ENCODE measurements around the gene HSBP1L1.

The HSBP1L1 gene

GRCh38 chr18:79965119-79965902 is 868 bp downstream of the HSBP1L1 start (continued):
- TF ChIP-seq CTCF (tag by site-specific recombination; IDR thresholded peaks at IDR 0.05) (no peak), ZNF366 (tag by site-specific recombination; conservative IDR thresholded peaks at IDR 0.05) (peak; percentile 76), ZNF404 (tag by site-specific recombination; IDR thresholded peaks at IDR 0.05) (no peak), ZNF10 (tag by site-specific recombination; IDR thresholded peaks at IDR 0.05) (no peak), ZNF610 (tag by site-specific recombination; IDR thresholded peaks at IDR 0.05; ENCODE audit: borderline replicate concordance) (peak; percentile 83), REPIN1 (tag by site-specific recombination; IDR thresholded peaks at IDR 0.05; ENCODE audit: low read depth) (no peak), ZNF26 (tag by site-specific recombination; IDR thresholded peaks at IDR 0.05) (no peak), ZNF670 (tag by site-specific recombination; IDR thresholded peaks at IDR 0.05; ENCODE audit: low read depth) (no peak), ZNF488 (tag by site-specific recombination; IDR thresholded peaks at IDR 0.05) (no peak), ZNF274 (IDR thresholded peaks at IDR 0.05; ENCODE audit: low read length) (no peak), ZNF274 (tag by site-specific recombination; IDR thresholded peaks at IDR 0.05; ENCODE audit: borderline replicate concordance) (no peak), ZNF202 (tag by site-specific recombination; IDR thresholded peaks at IDR 0.05; ENCODE audit: borderline replicate concordance) (no peak), ZNF514 (tag by site-specific recombination; IDR thresholded peaks at IDR 0.05) (no peak), OVOL3 (tag by site-specific recombination; IDR thresholded peaks at IDR 0.05) (no peak), ZBTB7A (tag by site-specific recombination; IDR thresholded peaks at IDR 0.05; ENCODE audit: low read depth) (no peak), ZNF24 (tag by site-specific recombination; IDR thresholded peaks at IDR 0.05) (no peak), MZF1 (tag by site-specific recombination; IDR thresholded peaks at IDR 0.05; ENCODE audit: borderline replicate concordance) (no peak), ZNF544 (tag by site-specific recombination; IDR thresholded peaks at IDR 0.05) (no peak), ZNF311 (tag by site-specific recombination; IDR thresholded peaks at IDR 0.05; ENCODE audit: borderline replicate concordance) (no peak), ZNF211 (tag by site-specific recombination; IDR thresholded peaks at IDR 0.05; ENCODE audit: low read depth) (no peak), ZNF354C (tag by site-specific recombination; IDR thresholded peaks at IDR 0.05; ENCODE audit: borderline replicate concordance, low read depth) (no peak), INSM2 (tag by site-specific recombination; IDR thresholded peaks at IDR 0.05) (no peak; the same call in 1 of the 2 replicates), YY1 (tag by site-specific recombination; IDR thresholded peaks at IDR 0.05) (no peak), HOXA7 (CRISPR knock-in tag; IDR thresholded peaks at IDR 0.05; ENCODE audit: borderline replicate concordance) (no peak), ZNF23 (tag by site-specific recombination; IDR thresholded peaks at IDR 0.05; ENCODE audit: borderline replicate concordance) (no peak), ZNF548 (tag by site-specific recombination; IDR thresholded peaks at IDR 0.05) (no peak), ZNF529 (tag by site-specific recombination; IDR thresholded peaks at IDR 0.05; ENCODE audit: insufficient replicate concordance) (no peak), GFI1B (tag by site-specific recombination; IDR thresholded peaks at IDR 0.05) (no peak), ZNF561 (tag by site-specific recombination; IDR thresholded peaks at IDR 0.05; ENCODE audit: borderline replicate concordance) (peak; percentile 30; the same call in 1 of the 2 replicates), KLF1 (tag by site-specific recombination; IDR thresholded peaks at IDR 0.05) (0 out of 2 replicates have a peak, but pooled peaks have one; percentile 26), PRDM6 (tag by site-specific recombination; IDR thresholded peaks at IDR 0.05) (peak; percentile 83)

All from HEK293 (cell line).